Mucosa of gallbladder (tissue), 1 donor: ENCODE data around the gene MCEE. TPM values are rescaled to one million over a fixed set of nuclear protein-coding genes. Genes with fewer than 3 reads are reported as not detected.
"Not testable (repeated sequence)": the region's sequence is repeated elsewhere in the genome, so short reads cannot be mapped to it uniquely, and the experiment has no call there.

ENCODE experiments used
- DNase-seq: peaks from one replicate; pipeline ENCODE4 v3.0.0-alpha.2; 2020; ENCODE audit warnings: low spot score
- total RNA-seq: library from RNA; stranded (reverse); gene quantifications from one replicate; pipeline ENCODE4 v1.2.1, GENCODE V29; 2021
- donor health status: DM: no; HTN: no; CAD: no.

The MCEE gene
- total RNA-seq, 1 donor from 2014 or later: 15.8 TPM

DNA sequence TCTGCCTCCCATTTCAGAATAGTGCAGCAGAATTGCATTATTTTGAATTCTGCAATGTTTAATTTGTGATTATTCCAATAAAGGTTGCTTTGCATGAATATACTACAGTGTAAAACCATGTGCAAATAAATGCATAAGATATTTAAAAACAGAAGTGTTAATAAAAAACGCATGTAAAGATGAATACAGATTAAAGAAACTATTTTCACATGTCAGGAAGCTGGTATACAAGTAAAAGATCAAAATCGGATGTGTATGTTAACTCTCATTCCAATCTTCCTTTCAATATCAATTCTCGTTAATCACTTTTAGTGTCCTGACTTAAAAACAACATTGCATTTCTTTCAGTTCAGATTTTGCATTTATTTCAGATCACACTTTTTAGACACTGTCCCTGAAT, 3.1 kb downstream of the MCEE start:
- DNase-seq: no peak

DNA sequence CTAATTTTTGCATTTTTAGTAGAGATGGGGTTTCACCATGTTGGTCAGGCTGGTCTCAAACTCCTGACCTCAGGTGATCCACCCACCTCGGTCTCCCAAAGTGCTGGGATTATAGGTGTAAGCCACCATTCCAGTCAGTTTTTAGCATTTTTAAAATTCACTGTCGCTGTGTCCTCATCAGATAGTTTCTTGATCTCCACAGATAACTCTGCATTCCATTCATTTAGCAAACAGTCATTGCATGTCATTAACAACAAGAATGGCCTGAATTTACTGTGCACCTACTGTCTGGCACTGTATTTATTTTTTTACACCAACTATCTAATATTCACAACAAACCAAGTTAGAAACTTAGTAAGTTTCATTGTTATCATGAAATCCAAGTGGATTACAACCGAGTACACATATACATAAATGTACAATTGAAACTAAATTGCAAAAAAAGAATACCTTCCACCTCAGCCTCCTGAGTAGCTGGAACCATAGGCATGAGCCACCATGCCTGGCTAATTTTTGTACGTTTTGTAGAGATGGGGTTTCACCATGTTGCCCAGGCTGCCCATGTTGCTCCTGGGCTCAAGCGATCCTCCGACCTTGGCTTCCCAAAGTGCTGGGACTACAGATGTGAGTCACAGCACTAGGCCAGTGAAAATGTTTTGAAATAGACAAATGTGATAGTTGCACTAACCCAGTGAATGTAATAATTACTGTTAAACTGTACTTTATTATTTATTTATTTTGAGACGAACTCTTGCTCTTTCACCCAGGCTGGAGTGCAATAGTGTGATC, 4.3 kb downstream of the MCEE start:
- DNase-seq: no peak

DNA sequence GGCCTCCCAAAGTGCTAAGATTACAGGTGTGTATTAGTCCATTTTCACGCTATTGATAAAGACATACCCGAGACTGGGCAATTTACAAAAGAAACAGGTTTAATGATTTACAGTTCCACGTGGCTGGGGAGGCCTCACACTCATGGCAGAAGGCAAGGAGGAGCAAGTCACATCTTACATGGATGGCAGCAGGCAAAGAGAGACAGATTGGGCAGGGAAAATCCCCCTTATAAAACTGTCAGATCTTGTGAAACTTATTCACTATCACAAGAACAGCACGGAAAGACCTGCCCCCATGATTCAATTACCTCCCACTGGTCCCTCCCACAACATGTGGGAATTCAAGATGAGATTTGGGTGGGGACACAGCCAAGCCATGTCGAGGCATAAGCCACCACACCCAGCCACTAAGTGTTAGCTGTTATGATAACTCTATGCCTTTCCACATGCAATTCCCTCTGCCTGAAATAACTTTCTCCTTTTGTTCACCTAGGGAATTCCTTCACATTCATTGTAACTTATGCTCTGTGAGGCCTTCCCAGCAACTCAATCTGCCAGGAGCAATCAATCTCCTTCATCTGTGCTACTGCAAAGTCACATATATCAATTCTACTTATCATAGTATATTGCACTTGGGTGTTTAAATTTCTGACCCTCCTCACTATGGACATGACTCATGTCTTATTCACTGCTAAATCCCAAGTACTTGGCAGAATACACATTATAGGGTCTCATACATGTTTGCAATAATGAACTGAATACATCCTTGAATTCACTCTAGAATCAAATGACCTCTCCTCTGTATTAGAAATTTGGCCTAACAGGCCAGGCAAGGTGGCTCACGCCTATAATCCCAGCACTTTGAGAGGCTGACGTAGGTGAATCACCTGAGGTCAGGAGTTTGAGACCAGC, 7.4 kb downstream of the MCEE start:
- DNase-seq: no peak

DNA sequence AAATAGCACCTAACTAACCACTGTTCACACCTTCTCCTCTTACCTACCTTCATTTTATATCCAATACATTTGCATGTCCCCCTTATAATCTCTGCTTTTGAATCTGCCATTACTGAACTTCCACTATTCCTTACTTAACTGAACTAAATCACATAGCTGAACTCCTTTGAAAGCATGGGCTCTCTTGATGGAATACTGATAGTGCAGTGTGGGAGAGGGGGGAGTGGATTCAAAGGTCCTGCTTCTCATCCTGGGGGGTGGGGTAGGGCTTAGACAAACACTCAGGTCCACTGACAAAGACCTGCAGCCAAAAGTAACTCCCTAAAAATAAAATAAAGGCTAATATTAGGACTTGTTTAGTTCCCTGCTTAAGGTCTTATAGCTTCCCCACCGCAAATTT, 8.6 kb downstream of the MCEE start:
- DNase-seq: no peak

DNA sequence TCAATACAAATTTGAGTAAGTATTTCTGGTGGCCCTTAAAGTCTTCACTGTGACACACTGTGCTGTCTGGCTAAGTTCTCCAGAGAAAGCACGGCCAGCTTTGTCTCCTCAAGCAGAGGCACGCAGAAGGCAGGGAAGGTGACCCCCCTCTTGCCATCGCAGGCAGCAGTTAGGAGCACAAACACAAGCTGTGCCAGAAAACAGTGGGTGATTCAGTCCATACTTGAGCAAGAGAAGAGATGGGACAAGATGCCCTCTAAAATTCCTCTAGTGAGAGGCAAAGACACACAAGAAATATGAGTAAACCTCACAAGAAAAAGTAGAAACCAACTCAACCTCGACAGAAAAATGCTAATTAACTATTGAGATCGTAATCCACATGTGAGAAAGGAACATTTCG, 9.8 kb downstream of the MCEE start:
- DNase-seq: no peak

DNA sequence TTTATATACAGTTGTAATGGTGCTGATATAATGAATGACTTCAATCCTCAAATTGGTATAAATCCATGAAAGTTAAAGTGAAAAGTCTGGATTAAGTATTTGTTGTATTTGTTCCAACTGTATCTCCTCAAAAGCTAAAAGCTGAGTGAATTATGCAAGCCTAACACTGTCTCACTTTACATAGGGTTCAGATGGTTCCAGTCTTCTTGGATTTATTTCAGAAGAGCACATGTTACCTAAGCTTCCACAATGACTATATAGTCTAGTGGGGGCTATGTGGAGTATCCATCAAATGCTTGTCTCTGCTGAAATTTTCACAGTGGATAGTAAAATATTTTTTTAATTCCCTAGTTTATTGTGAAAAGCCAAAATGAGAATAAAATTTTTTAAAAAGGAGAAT, 13.0 kb downstream of the MCEE start:
- DNase-seq: no peak

DNA sequence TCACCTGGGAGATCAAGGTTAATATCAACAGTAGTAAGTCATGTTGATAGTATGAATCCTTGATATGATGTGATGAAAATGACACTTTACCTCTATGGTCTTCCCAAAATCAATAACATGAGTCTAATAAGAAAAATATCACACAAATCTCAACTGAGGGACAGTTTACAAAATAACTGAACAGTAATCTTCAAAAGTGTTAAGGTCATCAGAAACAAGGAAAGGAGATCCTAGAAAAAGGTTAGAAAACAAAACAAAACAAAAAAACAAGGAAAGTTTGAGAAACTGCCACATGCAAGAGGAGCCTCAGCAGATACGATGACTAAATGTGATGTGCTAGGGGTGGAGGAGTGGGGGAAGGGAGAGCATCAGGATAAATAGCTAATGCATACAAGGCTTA, 16.2 kb downstream of the MCEE start:
- DNase-seq: no peak

DNA sequence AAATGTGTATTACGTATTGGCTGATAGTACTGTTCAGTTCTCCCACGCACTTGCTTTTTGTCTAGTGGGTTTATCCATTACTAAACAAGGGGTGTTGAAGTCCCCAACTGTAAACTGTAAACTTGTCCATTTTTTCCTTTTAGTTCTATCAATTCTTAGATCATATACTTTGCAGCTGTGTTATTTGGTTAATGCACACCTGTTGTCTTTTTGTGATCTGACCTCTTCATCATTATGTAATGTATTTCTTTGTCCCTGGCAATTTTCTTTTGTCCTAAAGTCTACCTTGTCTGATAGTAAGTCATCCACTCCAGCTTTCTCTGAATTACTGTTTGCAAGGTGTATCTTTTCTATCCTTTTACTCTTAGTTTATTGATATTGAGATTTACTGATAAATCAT, 21.9 kb downstream of the MCEE start:
- DNase-seq: no peak

DNA sequence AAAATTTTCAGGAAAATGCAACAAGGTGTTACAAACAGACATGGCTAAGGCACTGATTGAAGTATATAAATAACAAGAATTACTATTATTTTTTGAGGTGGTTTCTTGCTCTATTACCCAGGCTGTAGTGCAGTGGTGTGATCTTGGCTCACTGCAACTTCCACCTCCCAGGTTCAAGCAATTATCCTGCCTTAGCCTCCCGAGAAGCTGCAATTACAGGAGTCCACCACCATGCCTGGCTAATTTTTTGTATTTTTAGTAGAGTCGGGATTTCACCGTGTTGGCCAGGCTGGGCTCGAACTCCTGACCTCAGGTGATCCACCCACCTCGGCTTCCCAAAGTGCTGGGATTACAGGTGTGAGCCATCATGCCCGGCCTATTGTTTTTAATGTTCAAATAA, 23.6 kb downstream of the MCEE start:
- DNase-seq: not testable (repeated sequence)

DNA sequence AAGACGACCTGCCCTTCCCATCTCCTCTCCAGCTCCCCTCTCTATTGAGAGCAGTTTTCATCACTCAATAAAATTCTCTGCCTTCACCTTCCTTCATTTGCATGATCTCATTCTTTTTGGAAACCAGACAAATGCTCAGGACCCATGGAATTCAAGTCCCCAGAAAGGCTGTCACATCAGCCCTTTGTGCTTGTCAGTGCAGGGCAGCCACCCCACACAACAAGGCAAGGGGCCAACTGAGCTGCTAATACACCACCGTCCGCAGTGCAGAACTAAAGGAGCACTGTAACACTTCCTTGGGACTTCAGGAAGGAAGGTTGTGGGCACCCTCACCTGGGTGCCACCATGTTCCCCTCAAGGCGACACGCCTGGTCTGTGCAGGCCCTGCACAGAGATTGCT, 26.2 kb downstream of the MCEE start:
- DNase-seq: no peak

DNA sequence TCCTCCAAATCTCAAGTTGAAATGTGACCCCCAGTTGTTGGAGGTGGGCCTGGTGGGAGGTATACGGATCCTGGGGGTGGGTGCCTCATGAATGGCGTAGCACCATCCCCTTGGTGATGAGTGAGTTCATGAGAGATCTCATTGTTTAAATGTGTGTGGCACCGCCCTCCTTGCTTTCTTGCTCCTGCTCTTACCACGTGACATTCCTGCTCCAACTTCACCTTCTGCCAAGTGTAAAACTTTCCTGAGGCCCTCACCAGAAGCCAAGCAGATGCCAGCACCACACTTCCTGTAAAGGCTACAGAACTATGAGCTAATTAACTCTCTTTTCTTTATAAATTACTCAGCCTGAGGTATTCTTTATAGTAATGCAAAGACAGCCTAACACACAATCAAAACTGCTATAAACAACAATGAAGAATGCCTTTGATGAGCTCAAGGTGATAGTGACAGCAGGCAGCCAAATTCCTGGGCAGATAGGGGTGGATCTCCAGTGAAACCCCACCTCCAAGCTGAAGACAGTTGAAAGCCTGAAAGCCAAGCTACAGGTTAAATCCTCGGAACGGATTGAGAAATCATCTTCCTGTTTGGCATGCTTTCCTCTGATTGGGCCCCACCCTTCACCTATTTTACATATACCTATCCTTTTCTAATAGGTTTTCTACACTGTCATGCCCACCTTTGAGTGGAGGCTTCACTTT, 26.9 kb downstream of the MCEE start:
- no peak for DNase-seq

DNA sequence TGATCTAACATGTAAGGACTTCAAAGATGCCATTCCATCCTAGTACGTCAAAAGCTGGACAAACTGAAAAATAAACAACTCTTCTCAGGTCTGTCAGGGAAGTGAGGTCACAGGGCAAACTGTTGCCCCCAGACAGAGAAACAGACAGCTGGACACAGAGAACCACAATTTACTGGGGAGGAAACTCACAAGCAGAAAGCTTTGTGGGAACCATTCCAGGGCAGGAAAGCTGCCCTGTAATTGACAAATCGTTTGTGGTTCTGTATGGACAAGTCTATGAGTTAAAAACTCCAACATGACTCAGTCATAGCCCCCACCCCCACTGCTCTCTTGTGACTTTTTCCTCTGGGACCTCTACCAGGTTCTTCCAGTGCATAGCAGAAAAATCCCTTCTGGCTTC, 28.4 kb downstream of the MCEE start:
- no peak for DNase-seq

DNA sequence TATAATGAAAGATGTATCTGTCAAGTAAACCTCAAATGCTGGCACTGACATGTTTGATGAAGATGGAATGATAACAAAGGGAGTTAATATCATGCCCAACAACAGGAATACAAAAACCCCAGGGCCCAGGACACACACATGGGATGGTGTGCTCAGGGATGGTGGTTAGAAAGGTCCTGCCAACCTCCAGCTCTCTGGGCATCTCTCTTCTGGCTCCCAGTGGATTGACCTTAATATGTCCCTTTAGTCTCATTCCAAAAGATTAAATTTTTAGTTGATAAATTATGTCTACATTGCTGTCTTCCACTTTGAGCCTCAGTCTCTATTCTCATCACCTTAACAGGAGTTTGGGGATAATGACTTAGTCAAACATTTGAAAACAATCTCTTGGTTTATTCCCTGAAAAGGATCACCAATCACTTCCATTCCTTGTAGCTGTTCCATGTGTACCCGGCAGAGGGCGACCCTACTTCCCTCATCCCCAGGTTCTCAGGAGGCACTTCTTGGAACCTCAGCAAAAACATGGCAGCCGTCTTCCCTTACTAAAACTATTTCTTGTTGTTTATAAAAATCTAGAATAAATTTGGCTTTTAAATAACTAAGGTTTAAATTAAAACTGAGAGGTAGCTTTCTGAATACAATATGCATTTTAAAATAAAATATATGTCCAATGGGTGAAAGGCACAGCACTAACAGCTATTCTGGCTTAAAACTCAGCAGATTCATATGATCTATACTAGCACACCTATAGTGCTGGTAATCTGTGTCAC, 29.6 kb downstream of the MCEE start:
- DNase-seq: peak; percentile 58

DNA sequence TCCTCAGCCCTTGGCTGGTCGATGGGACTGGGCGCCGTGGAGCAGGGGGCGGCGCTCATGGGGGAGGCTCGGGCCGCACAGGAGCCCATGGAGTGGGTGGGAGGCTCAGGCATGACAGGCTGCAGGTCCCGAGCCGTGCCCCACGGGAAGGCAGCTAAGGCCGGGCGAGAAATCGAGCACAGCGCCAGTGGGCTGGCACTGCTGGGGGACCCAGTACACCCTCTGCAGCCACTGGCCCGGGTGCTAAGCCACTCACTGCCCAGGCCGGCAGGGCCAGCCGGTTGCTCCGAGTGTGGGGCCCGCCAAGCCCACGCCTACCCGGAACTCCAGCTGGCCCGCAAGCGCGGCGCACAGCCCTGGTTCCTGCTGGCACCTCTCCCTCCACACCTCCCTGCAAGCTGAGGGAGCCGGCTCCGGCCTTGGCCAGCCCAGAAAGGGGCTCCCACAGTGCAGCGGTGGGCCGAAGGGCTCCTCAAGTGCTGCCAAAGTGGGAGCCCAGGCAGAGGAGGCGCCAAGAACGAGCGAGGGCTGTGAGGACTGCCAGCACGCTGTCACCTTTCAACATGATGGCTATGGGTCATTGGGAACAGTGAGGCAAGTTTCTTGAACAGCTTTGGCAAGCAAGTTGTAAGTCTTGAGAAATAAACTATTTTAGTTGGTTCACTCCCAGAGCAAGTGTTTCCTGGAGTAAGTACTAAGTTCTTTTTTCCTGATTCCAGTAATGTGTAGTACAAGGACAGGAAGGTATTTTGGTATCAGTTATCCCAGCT, 37.4 kb downstream of the MCEE start:
- not testable (repeated sequence) for DNase-seq

DNA sequence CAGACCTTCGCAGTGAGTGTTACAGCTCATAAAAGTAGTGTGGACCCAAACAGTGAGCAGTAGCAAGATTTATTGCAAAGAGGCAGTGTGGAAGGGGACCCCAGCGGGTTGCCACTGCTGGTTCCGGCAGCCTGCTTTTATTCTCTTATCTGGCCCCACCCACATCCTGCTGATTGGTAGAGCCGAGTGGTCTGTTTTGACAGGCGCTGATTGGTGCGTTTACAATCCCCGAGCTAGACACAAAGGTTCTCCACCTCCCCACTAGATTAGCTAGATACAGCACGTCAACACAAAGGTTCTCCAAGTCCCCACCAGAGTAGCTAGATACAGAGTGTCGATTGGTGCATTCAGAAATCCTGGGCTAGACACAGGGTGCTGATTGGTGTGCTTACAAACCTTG, 38.2 kb downstream of the MCEE start:
- DNase-seq: not testable (repeated sequence)

DNA sequence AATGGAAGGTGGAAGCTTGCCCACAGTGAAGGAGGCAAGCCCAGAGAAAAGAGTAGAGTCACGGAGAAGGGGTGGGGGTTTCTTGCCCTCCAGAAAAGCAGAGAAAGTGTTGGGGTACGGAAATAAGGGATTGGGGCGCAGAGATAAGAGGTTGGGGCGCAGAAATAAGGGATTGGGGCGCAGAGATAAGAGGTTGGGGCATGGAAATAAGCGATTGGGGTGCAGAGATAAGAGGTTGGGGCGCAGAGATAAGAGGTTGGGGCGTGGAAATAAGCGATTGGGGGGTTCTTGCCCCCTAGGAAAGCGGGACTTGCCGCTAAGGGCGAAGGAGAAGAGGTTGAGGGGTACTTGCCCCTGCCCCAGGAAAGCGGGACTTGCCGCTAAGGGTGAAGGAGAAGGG, 40.6 kb downstream of the MCEE start:
- DNase-seq: not testable (repeated sequence)

DNA sequence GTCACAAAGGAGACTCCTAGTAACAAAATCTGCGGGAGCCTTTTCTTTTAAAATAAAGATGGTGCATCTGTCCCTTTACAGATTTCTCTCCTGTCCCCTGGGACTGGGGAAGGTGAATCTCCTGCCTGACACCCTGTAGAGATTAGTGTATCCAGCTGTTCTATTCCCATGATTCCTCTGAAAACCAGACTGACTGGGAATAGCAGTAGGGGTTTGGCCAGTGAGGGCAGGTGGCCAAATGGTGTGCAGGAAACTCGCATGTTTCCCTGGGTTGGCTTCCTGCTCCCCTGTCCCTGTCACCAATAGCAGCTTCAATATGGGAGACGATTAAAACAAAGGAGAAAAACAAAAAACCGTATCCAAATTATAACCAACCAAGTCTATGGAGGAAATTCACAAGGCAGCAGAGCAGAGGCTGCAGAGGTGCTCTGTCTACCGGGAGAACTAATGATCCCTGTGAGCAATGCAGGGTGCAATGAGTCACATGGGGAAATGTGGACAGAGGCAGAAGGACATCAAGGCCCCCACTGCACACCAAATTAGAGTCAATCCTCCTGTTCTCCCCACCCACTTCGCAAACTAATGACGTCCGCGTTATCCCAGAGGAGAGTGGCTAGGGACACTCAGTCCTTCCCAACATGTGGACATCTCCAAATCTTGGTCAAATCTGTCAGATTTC, 44.6 kb downstream of the MCEE start:
- not testable (repeated sequence) for DNase-seq

DNA sequence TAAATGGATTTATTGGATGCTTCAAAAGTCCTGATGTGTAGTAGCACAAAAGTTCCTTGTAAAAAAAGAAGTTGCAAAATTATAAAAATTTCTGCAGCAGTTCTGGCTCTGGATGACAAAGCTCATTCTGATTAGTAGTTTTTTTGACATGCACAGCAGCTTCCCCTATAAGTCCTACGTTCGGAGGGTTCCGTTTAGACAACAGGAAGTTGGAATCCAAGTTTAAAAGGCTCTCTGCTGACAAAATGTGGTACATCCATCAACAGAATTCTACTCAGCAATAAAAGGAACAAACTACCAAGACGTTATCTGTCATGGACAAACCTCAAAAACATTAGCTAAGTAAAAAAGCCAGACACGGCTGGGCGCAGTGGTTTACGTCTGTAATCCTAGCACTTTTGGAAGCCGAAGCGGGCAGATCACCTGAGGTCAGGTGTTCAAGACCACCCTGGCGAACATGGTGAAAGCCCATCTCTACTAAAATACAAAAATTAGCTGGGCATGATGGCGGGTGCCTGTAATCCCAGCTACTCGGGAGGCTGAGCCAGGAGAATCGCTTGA, 46.2 kb downstream of the MCEE start:
- DNase-seq: not testable (repeated sequence)

DNA sequence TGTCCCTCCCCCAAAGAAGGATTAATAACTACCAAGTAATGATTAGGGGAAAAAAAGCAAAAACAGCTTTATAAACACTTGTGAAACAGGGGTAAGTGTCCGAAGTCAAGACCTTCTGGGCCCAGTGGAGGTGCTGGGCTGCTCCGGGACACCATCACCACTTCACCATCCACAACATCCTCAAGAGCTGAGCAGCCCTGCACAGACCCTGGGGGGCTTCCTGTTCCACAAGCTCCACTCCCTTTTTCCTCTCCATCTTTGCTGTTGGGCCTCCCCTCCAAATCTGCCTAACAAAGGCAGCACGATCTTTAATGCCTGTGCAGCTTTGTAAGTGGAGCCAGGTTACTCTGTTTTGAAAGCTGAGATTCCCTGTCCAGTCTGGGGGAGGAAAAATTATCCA, 46.7 kb downstream of the MCEE start:
- not testable (repeated sequence) for DNase-seq
